Liver (tissue), 9 donors: Measurements from ENCODE around the gene SLC8A1. TPM values are rescaled to one million over a fixed set of nuclear protein-coding genes. Genes with fewer than 3 reads are reported as not detected.

Experiments
- DNase-seq: peaks from one replicate; pipeline ENCODE4 v3.0.0-alpha.2; 2017; ENCODE audit warnings: low spot score
- H3K27ac ChIP-seq, 2 donors: one replicate each; pipeline ENCODE4 v1.7.0; 2013; ENCODE audit warnings: inconsistent platforms in 2 of 2, low read length in 2 of 2, control low read depth in 1 of 2, low read depth in 1 of 2, mild to moderate bottlenecking in 1 of 2
- H3K27me3 ChIP-seq, 4 donors: one replicate each; pipeline versions ENCODE4 v1.6.1 to v1.7.0; 2013; ENCODE audit warnings: low read length in 3 of 4, inconsistent platforms in 1 of 4, mild to moderate bottlenecking in 1 of 4, moderate library complexity in 1 of 4; ENCODE audit not compliant: control insufficient read depth in 4 of 4, insufficient read depth in 4 of 4
- H3K36me3 ChIP-seq, 4 donors: one replicate each; pipeline versions ENCODE4 v1.6.1 to v1.7.0; 2013; ENCODE audit warnings: low read length in 3 of 4, mild to moderate bottlenecking in 3 of 4, low read depth in 1 of 4, moderate library complexity in 1 of 4; ENCODE audit not compliant: control insufficient read depth in 4 of 4, insufficient read depth in 3 of 4
- H3K4me1 ChIP-seq, 4 donors: one replicate each; pipeline versions ENCODE4 v1.6.1 to v1.7.0; 2013; ENCODE audit warnings: low read length in 3 of 4, mild to moderate bottlenecking in 3 of 4, moderate library complexity in 1 of 4; ENCODE audit not compliant: control insufficient read depth in 4 of 4, insufficient read depth in 4 of 4
- H3K4me3 ChIP-seq, 3 donors: one replicate each; pipeline versions ENCODE4 v1.6.1 to v1.7.0; 2013; ENCODE audit warnings: low read length in 3 of 3, control low read depth in 1 of 3, low read depth in 1 of 3, mild to moderate bottlenecking in 1 of 3
- H3K9ac ChIP-seq, 2 donors: one replicate each; pipeline ENCODE4 v1.7.0; 2013; ENCODE audit warnings: low read length in 2 of 2, mild to moderate bottlenecking in 2 of 2, moderate library complexity in 2 of 2, control low read depth in 1 of 2, low read depth in 1 of 2
- H3K9me3 ChIP-seq, 4 donors: one replicate each; pipeline versions ENCODE4 v1.6.1 to v1.7.0; 2013; ENCODE audit warnings: low read length in 3 of 4; ENCODE audit not compliant: control insufficient read depth in 4 of 4
- EGR1 ChIP-seq, 2 donors: IDR thresholded peaks; 2 replicates each; pipeline ENCODE4 v1.6.1; 2016 to 2018; ENCODE audit warnings: antibody characterized with exemption in 2 of 2, low read depth in 2 of 2
- FOXA2 ChIP-seq: IDR thresholded peaks from 2 replicates; pipeline ENCODE4 v1.6.1; 2016; ENCODE audit warnings: antibody characterized with exemption
- JUND ChIP-seq, 2 donors: IDR thresholded peaks; 2 replicates each; pipeline ENCODE4 v1.6.1; 2016; ENCODE audit warnings: antibody characterized with exemption in 2 of 2
- MAX ChIP-seq: IDR thresholded peaks from 2 replicates; pipeline ENCODE4 v1.6.1; 2016; ENCODE audit warnings: antibody characterized with exemption
- SP1 ChIP-seq: IDR thresholded peaks from 2 replicates; pipeline ENCODE4 v1.6.1; 2018; ENCODE audit warnings: antibody characterized with exemption, mild to moderate bottlenecking
- TAF1 ChIP-seq: conservative IDR thresholded peaks from 2 replicates; pipeline ENCODE4 v1.6.1; 2016; ENCODE audit warnings: antibody characterized with exemption, mild to moderate bottlenecking
- WGBS: extraction: QIAGEN DNeasy Blood & Tissue Kit; methylation state at CpG from one replicate; pipeline ENCODE4 v1.1.7; 2013; 5-methylcytosine and 5-hydroxymethylcytosine counted together
- polyA plus RNA-seq, 2 donors: library from polyadenylated mRNA; stranded (reverse) in 1 of 2; unstranded in 1 of 2; fragments of 200-250 nt in 1 of 2; fragments of >200 nt in 1 of 2; fragmentation: Nextera tagmentation in 1 of 2; extraction: Ambion mirVana in 1 of 2; gene quantifications; one replicate each; pipeline versions ENCODE4 v1.2.1 to v1.2.3, GENCODE V29; 2013 to 2015
- total RNA-seq, 2 donors: library from RNA; depleted of rRNA; stranded (reverse); fragments of >200 nt; gene quantifications; one replicate each; pipeline ENCODE4 v1.2.3, GENCODE V29; 2014
- TF ChIP-seq, protein P1 (sequence below): IDR thresholded peaks from 2 replicates; pipeline ENCODE4 v1.6.1; 2016; ENCODE audit warnings: antibody characterized with exemption
- TF ChIP-seq, protein P2 (sequence below): IDR thresholded peaks from 2 replicates; pipeline ENCODE4 v1.6.1; 2016; ENCODE audit warnings: antibody characterized with exemption, mild to moderate bottlenecking
- donor health status: healthy.
- donor health status: healthy.
- donor health status: healthy.
- donor health status: healthy.
- donor health status: healthy.

Gene SLC8A1
- total and polyA plus RNA-seq, 4 donors = 1.2 to 18.5 (median 8.2) TPM

DNA sequence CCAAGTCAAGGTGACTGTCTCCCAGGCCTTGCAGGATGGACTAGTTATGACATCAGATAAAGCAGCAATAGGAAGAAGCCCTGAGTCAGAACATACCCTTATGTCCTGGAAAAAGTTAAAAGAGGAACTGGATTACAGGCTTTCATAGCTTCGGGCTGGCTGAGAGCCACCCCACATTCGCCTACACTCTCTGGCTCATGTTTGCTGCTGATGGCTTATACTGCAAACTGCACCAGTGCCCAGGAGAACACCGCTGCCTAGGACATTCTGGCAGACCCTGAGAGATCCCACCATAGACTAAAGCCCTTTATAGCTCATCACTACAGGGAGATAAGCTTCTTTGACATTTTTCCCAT, 20.3 kb downstream of the SLC8A1 start:
- TF ChIP-seq JUND (IDR thresholded peaks at IDR 0.05) (peak in 1 of 2 donors; percentile 11), EGR1 (IDR thresholded peaks at IDR 0.05; ENCODE audit: low read depth in 2 of 2) (no peak)
- Histone ChIP-seq H3K36me3 (no peaks in the 10 kb centered on the region), H3K4me1 (no peaks in the 10 kb centered on the region), H3K4me3 (no peak overlapping the region), H3K9ac (no peak overlapping the region), H3K27ac (no peak overlapping the region), H3K9me3 (no peaks in the 10 kb centered on the region), H3K27me3 (no peaks in the 10 kb centered on the region)
- DNase-seq = no peak
- 59% methylated on average over 3 of the region's 3 CpGs for WGBS

- H3K4me1 ChIP-seq = no peaks in the 10 kb centered on the region
- no peak overlapping the region for H3K4me3 ChIP-seq
- no peaks in the 10 kb centered on the region for H3K36me3 ChIP-seq
- no peaks in the 10 kb centered on the region for H3K27me3 ChIP-seq
- no peak for DNase-seq
- H3K9ac ChIP-seq = no peak overlapping the region
- H3K27ac ChIP-seq = no peak overlapping the region
- TF ChIP-seq TAF1 = no peak
- no peak for TF ChIP-seq SP1
- TF ChIP-seq MAX = no peak
- TF ChIP-seq, protein P1, sequence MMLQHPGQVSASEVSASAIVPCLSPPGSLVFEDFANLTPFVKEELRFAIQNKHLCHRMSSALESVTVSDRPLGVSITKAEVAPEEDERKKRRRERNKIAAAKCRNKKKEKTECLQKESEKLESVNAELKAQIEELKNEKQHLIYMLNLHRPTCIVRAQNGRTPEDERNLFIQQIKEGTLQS = no peak
- 85% methylated on average over 7 of the region's 7 CpGs for WGBS
- H3K9me3 ChIP-seq = no peaks in the 10 kb centered on the region
Measured at GRCh38 chr2:40430776-40431599, 20.9 kb downstream of the SLC8A1 start.

DNA sequence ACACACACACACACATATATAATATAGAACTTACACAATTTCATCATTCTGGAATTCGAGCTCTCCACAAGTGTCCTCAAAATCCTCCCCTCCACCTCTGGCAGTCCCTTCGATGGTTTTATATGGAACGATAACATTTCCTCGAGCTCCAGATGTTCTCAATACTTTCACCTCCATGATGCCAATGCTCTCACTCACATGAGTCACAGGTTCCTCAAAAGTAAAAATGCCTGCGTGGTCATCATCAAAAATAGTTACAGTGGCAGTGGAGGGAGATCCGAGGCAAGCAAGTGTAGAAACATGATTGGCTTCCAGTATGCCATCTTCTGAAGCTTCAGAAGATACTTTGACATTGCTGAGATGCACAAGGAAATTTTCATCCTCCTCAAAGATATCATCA, 23.5 kb downstream of the SLC8A1 start:
- Histone ChIP-seq H3K4me1 (no peaks in the 10 kb centered on the region), H3K9me3 (no peaks in the 10 kb centered on the region), H3K27ac (no peak overlapping the region), H3K4me3 (no peak overlapping the region), H3K36me3 (no peaks in the 10 kb centered on the region), H3K27me3 (no peaks in the 10 kb centered on the region), H3K9ac (no peak overlapping the region)
- TF ChIP-seq TAF1 (no peak), EGR1 (IDR thresholded peaks at IDR 0.05; ENCODE audit: low read depth in 2 of 2) (no peak), SP1 (no peak), FOXA2 (no peak)
- TF ChIP-seq, protein P1 = no peak
- TF ChIP-seq, protein P2, sequence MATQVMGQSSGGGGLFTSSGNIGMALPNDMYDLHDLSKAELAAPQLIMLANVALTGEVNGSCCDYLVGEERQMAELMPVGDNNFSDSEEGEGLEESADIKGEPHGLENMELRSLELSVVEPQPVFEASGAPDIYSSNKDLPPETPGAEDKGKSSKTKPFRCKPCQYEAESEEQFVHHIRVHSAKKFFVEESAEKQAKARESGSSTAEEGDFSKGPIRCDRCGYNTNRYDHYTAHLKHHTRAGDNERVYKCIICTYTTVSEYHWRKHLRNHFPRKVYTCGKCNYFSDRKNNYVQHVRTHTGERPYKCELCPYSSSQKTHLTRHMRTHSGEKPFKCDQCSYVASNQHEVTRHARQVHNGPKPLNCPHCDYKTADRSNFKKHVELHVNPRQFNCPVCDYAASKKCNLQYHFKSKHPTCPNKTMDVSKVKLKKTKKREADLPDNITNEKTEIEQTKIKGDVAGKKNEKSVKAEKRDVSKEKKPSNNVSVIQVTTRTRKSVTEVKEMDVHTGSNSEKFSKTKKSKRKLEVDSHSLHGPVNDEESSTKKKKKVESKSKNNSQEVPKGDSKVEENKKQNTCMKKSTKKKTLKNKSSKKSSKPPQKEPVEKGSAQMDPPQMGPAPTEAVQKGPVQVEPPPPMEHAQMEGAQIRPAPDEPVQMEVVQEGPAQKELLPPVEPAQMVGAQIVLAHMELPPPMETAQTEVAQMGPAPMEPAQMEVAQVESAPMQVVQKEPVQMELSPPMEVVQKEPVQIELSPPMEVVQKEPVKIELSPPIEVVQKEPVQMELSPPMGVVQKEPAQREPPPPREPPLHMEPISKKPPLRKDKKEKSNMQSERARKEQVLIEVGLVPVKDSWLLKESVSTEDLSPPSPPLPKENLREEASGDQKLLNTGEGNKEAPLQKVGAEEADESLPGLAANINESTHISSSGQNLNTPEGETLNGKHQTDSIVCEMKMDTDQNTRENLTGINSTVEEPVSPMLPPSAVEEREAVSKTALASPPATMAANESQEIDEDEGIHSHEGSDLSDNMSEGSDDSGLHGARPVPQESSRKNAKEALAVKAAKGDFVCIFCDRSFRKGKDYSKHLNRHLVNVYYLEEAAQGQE = no peak
- no peak for DNase-seq
- WGBS = 75% methylated on average over 6 of the region's 6 CpGs
